Liver (tissue), 9 donors: ENCODE measurements around the gene SLC25A21. TPM values are rescaled to one million over a fixed set of nuclear protein-coding genes. Genes with fewer than 3 reads are reported as not detected.
"Not testable (repeated sequence)": the region's sequence is repeated elsewhere in the genome, so short reads cannot be mapped to it uniquely, and the experiment has no call there.

Experiments used
- DNase-seq: peaks from one replicate; pipeline ENCODE4 v3.0.0-alpha.2; 2017; ENCODE audit warnings: low spot score
- H3K27ac ChIP-seq, 2 donors: one replicate each; pipeline ENCODE4 v1.7.0; 2013; ENCODE audit warnings: inconsistent platforms in 2 of 2, low read length in 2 of 2, control low read depth in 1 of 2, low read depth in 1 of 2, mild to moderate bottlenecking in 1 of 2
- H3K27me3 ChIP-seq, 4 donors: one replicate each; pipeline versions ENCODE4 v1.6.1 to v1.7.0; 2013; ENCODE audit warnings: low read length in 3 of 4, inconsistent platforms in 1 of 4, mild to moderate bottlenecking in 1 of 4, moderate library complexity in 1 of 4; ENCODE audit not compliant: control insufficient read depth in 4 of 4, insufficient read depth in 4 of 4
- H3K36me3 ChIP-seq, 4 donors: one replicate each; pipeline versions ENCODE4 v1.6.1 to v1.7.0; 2013; ENCODE audit warnings: low read length in 3 of 4, mild to moderate bottlenecking in 3 of 4, low read depth in 1 of 4, moderate library complexity in 1 of 4; ENCODE audit not compliant: control insufficient read depth in 4 of 4, insufficient read depth in 3 of 4
- H3K4me1 ChIP-seq, 4 donors: one replicate each; pipeline versions ENCODE4 v1.6.1 to v1.7.0; 2013; ENCODE audit warnings: low read length in 3 of 4, mild to moderate bottlenecking in 3 of 4, moderate library complexity in 1 of 4; ENCODE audit not compliant: control insufficient read depth in 4 of 4, insufficient read depth in 4 of 4
- H3K4me3 ChIP-seq, 3 donors: one replicate each; pipeline versions ENCODE4 v1.6.1 to v1.7.0; 2013; ENCODE audit warnings: low read length in 3 of 3, control low read depth in 1 of 3, low read depth in 1 of 3, mild to moderate bottlenecking in 1 of 3
- H3K9ac ChIP-seq, 2 donors: one replicate each; pipeline ENCODE4 v1.7.0; 2013; ENCODE audit warnings: low read length in 2 of 2, mild to moderate bottlenecking in 2 of 2, moderate library complexity in 2 of 2, control low read depth in 1 of 2, low read depth in 1 of 2
- H3K9me3 ChIP-seq, 4 donors: one replicate each; pipeline versions ENCODE4 v1.6.1 to v1.7.0; 2013; ENCODE audit warnings: low read length in 3 of 4; ENCODE audit not compliant: control insufficient read depth in 4 of 4
- CTCF ChIP-seq: fragments of 150-350 bp; IDR thresholded peaks from 2 replicates; pipeline ENCODE4 v1.5.1; 2017; ENCODE audit warnings: improper control_type of control experiment, low read depth, low read length; ENCODE audit not compliant: missing input control
- EGR1 ChIP-seq, 2 donors: IDR thresholded peaks; 2 replicates each; pipeline ENCODE4 v1.6.1; 2016 to 2018; ENCODE audit warnings: antibody characterized with exemption in 2 of 2, low read depth in 2 of 2
- FOXA1 ChIP-seq: IDR thresholded peaks from 2 replicates; pipeline ENCODE4 v1.6.1; 2016; ENCODE audit warnings: antibody characterized with exemption
- FOXA2 ChIP-seq: IDR thresholded peaks from 2 replicates; pipeline ENCODE4 v1.6.1; 2016; ENCODE audit warnings: antibody characterized with exemption
- HNF4G ChIP-seq: IDR thresholded peaks from 2 replicates; pipeline ENCODE4 v1.6.1; 2016; ENCODE audit warnings: antibody characterized with exemption
- JUND ChIP-seq, 2 donors: IDR thresholded peaks; 2 replicates each; pipeline ENCODE4 v1.6.1; 2016; ENCODE audit warnings: antibody characterized with exemption in 2 of 2
- MAX ChIP-seq: IDR thresholded peaks from 2 replicates; pipeline ENCODE4 v1.6.1; 2016; ENCODE audit warnings: antibody characterized with exemption
- NR2F2 ChIP-seq: IDR thresholded peaks from 2 replicates; pipeline ENCODE4 v1.6.1; 2016; ENCODE audit warnings: antibody characterized with exemption
- RAD21 ChIP-seq, 2 donors: IDR thresholded peaks; 2 replicates each; pipeline ENCODE4 v1.6.1; 2016; ENCODE audit warnings: antibody characterized with exemption in 2 of 2, mild to moderate bottlenecking in 2 of 2
- REST ChIP-seq: IDR thresholded peaks from 2 replicates; pipeline ENCODE4 v1.6.1; 2016; ENCODE audit warnings: antibody characterized with exemption, mild to moderate bottlenecking
- TAF1 ChIP-seq: conservative IDR thresholded peaks from 2 replicates; pipeline ENCODE4 v1.6.1; 2016; ENCODE audit warnings: antibody characterized with exemption, mild to moderate bottlenecking
- WGBS: extraction: QIAGEN DNeasy Blood & Tissue Kit; methylation state at CpG from one replicate; pipeline ENCODE4 v1.1.7; 2013; 5-methylcytosine and 5-hydroxymethylcytosine counted together
- polyA plus RNA-seq, 2 donors: library from polyadenylated mRNA; stranded (reverse) in 1 of 2; unstranded in 1 of 2; fragments of 200-250 nt in 1 of 2; fragments of >200 nt in 1 of 2; fragmentation: Nextera tagmentation in 1 of 2; extraction: Ambion mirVana in 1 of 2; gene quantifications; one replicate each; pipeline versions ENCODE4 v1.2.1 to v1.2.3, GENCODE V29; 2013 to 2015
- total RNA-seq, 2 donors: library from RNA; depleted of rRNA; stranded (reverse); fragments of >200 nt; gene quantifications; one replicate each; pipeline ENCODE4 v1.2.3, GENCODE V29; 2014
- donor health status: healthy.
- donor health status: healthy.
- donor health status: healthy.
- donor health status: healthy.
- donor health status: healthy.

Gene SLC25A21
- total and polyA plus RNA-seq, 4 donors: 0.13 to 24.3 (median 0.23) TPM

GRCh38 chr14:37147310-37147880, 25.0 kb downstream of the SLC25A21 start:
- no peak overlapping the region for H3K27ac ChIP-seq
- WGBS: 47% methylated on average over 1 of the region's 1 CpG
- no peaks in the 10 kb centered on the region for H3K9me3 ChIP-seq
- no peaks in the 10 kb centered on the region for H3K4me1 ChIP-seq
- TF ChIP-seq RAD21 (IDR thresholded peaks at IDR 0.05): no peak
- no peak overlapping the region for H3K9ac ChIP-seq
- DNase-seq: no peak
- no peak overlapping the region for H3K4me3 ChIP-seq
- H3K36me3 ChIP-seq: no peaks in the 10 kb centered on the region
- H3K27me3 ChIP-seq: no peaks in the 10 kb centered on the region

GRCh38 chr14:37146438-37146837, 26.0 kb downstream of the SLC25A21 start:
- not testable (repeated sequence) for H3K36me3 ChIP-seq, H3K4me1 ChIP-seq, H3K27me3 ChIP-seq, DNase-seq, H3K4me3 ChIP-seq, H3K27ac ChIP-seq, H3K9ac ChIP-seq, H3K9me3 ChIP-seq
- WGBS: 81% methylated on average over 1 of the region's 1 CpG

- no peak for TF ChIP-seq FOXA2
- H3K27me3 ChIP-seq: no peaks in the 10 kb centered on the region
- H3K4me1 ChIP-seq: no peaks in the 10 kb centered on the region
- no peak for DNase-seq
- no peak overlapping the region for H3K27ac ChIP-seq
- H3K9ac ChIP-seq: no peak overlapping the region
- H3K4me3 ChIP-seq: no peak overlapping the region
- H3K36me3 ChIP-seq: no peaks in the 10 kb centered on the region
- H3K9me3 ChIP-seq: no peaks in the 10 kb centered on the region
Observed at GRCh38 chr14:37145395-37145794, 27.0 kb downstream of the SLC25A21 start.

GRCh38 chr14:37144729-37145363, 27.6 kb downstream of the SLC25A21 start:
- no peak overlapping the region for H3K27ac ChIP-seq
- no peak for DNase-seq
- 95% methylated on average over 3 of the region's 3 CpGs for WGBS

GRCh38 chr14:37143475-37143874, 28.9 kb downstream of the SLC25A21 start:
- WGBS: 82% methylated on average over 2 of the region's 2 CpGs
- H3K4me3 ChIP-seq: no peak overlapping the region
- H3K4me1 ChIP-seq: no peaks in the 10 kb centered on the region
- H3K9ac ChIP-seq: no peak overlapping the region
- no peaks in the 10 kb centered on the region for H3K36me3 ChIP-seq
- H3K9me3 ChIP-seq: no peaks in the 10 kb centered on the region
- TF ChIP-seq FOXA1 (no peak), CTCF (no peak), NR2F2 (no peak), REST (no peak), TAF1 (no peak), JUND (IDR thresholded peaks at IDR 0.05) (no peak), EGR1 (IDR thresholded peaks at IDR 0.05; ENCODE audit: low read depth in 2 of 2) (no peak), FOXA2 (no peak), HNF4G (no peak)
- no peaks in the 10 kb centered on the region for H3K27me3 ChIP-seq
- DNase-seq: no peak
- no peak overlapping the region for H3K27ac ChIP-seq

More at GRCh38 chr14:37144729-37145363, 27.6 kb downstream of the SLC25A21 start:
- Histone ChIP-seq H3K27me3 (no peaks in the 10 kb centered on the region), H3K9me3 (no peaks in the 10 kb centered on the region), H3K36me3 (no peaks in the 10 kb centered on the region), H3K4me3 (no peak overlapping the region), H3K9ac (no peak overlapping the region), H3K4me1 (no peaks in the 10 kb centered on the region)
- no peak for TF ChIP-seq MAX
